ENCODE results near the gene GAD2. TPM values are rescaled to one million over a fixed set of nuclear protein-coding genes. Genes with fewer than 3 reads are reported as not detected.

GAD2 gene
- total and polyA plus RNA-seq, 9 of the 15 experiments (the other 6 are each of a cell fraction or from before 2014, with no cell fraction given): not detected

GRCh38 chr10:26335574-26336093 is 119.1 kb downstream of the GAD2 start:
- Histone ChIP-seq H3K9me1 (ENCODE audit: control insufficient read depth, insufficient read depth, low read length) (no peaks in the 10 kb centered on the region), H3K27ac (ENCODE audit: extremely low read depth, low read depth, low read length) (no peak overlapping the region), H3K9me3 (replicated peaks; ENCODE audit: control insufficient read depth, insufficient read depth, low read depth, low read length) (no peaks in the 10 kb centered on the region), H3K9ac (ENCODE audit: insufficient read depth in 1 of 2, low read depth in 2 of 2, low read length in 2 of 2) (no peak overlapping the region), H2AFZ (ENCODE audit: low read depth, low read length) (no peak overlapping the region), H3K4me3 (no peak overlapping the region), H3K36me3 (ENCODE audit: control insufficient read depth, insufficient read depth, low read length) (no peaks in the 10 kb centered on the region), H3K4me1 (replicated peaks in 1 of 2; ENCODE audit: control insufficient read depth in 2 of 2, insufficient read depth in 2 of 2, low read length in 2 of 2) (no peaks in the 10 kb centered on the region), H4K20me1 (replicated peaks; ENCODE audit: control insufficient read depth, insufficient read depth, low read length) (no peaks in the 10 kb centered on the region), H3K79me2 (ENCODE audit: control insufficient read depth, insufficient read depth, low read length) (no peaks in the 10 kb centered on the region), H3K4me2 (ENCODE audit: insufficient read depth, low read length) (no peak overlapping the region), H3K27me3 (ENCODE audit: control insufficient read depth in 2 of 2, insufficient read depth in 2 of 2, low read length in 2 of 2) (no peaks in the 10 kb centered on the region)
- intact Hi-C loops (cut with micrococcal nuclease) (loop anchor here (1.0 to 5.0 kb wide), 3 partner anchors 222 to 547 kb away; no protein-coding TSS in a partner anchor), in situ Hi-C loops (cut with MboI) (loop anchor here (10.0 kb wide), 1 partner anchor 219 kb away; no protein-coding TSS in a partner anchor)
- ChIA-PET CTCF (ENCODE audit: low intra/inter-chr PET ratio) (interaction anchor here (0.6 to 1.2 kb wide), 2 partner anchors 546 to 1280 kb away, joined by 3 read pairs; no protein-coding TSS in a partner anchor), POLR2A (no interaction called here)
- FAIRE-seq (no peak), ATAC-seq (no peak), DNase-seq (ENCODE audit: extremely low read depth in 1 of 4, low spot score in 3 of 4) (no peak)
- BruUV-seq (replicated peaks): no TSS peak
- 7% methylated on average over 6 of the region's 6 CpGs for WGBS (ENCODE audit: insufficient coverage, low coverage, missing lambda C conversion rate)
- TF ChIP-seq FUS (optimal IDR thresholded peaks at IDR 0.05; ENCODE audit: low read depth, low read length): no peak
- no peak for TF ChIP-seq TAF15 (IDR thresholded peaks at IDR 0.05; ENCODE audit: low read depth, low read length)
- no peak for TF ChIP-seq ZNF644 (tag; IDR thresholded peaks at IDR 0.05; ENCODE audit: low read depth)
- no peak for TF ChIP-seq STAT5B (CRISPR knock-in tag; IDR thresholded peaks at IDR 0.05)
- no peak for TF ChIP-seq MTA1 (IDR thresholded peaks at IDR 0.05; ENCODE audit: borderline replicate concordance)
- TF ChIP-seq CLOCK (CRISPR knock-in tag; IDR thresholded peaks at IDR 0.05; ENCODE audit: borderline replicate concordance): no peak
- TF ChIP-seq PATZ1 (CRISPR knock-in tag; IDR thresholded peaks at IDR 0.05; ENCODE audit: borderline replicate concordance): no peak
- no peak for TF ChIP-seq ZNF274 (IDR thresholded peaks at IDR 0.05; ENCODE audit: borderline replicate concordance, low read depth, low read length)
- no peak for TF ChIP-seq ZSCAN32 (CRISPR knock-in tag; IDR thresholded peaks at IDR 0.05)
- no peak for TF ChIP-seq TEAD2 (tag; IDR thresholded peaks at IDR 0.05)
- TF ChIP-seq TFE3 (CRISPR knock-in tag; IDR thresholded peaks at IDR 0.05): no peak
- TF ChIP-seq ZNF76 (CRISPR knock-in tag; IDR thresholded peaks at IDR 0.05; ENCODE audit: borderline replicate concordance): no peak

Data from K562 (cell line).